OCI-LY7 (cell line): ENCODE results near the gene CTPS2. TPM values are rescaled to one million over a fixed set of nuclear protein-coding genes. Genes with fewer than 3 reads are reported as not detected.
"Not testable (repeated sequence)": the region's sequence is repeated elsewhere in the genome, so short reads cannot be mapped to it uniquely, and the experiment has no call there.

Experiments used
- BruUV-seq: library from RNA; stranded (reverse); fragments of 400-500 nt; replicated peaks from 2 replicates; lab custom pipeline; 2021; lab: Mats Ljungman, UMichigan
- CTCF ChIA-PET: fragments of 300-600 bp; sonication (Branson Sonifier 250); formaldehyde crosslinking; loops from one replicate; lab custom pipeline; 2022; ENCODE audit warnings: antibody characterized with exemption; ENCODE audit not compliant: unreplicated experiment; lab: Charles Lee
- POLR2A ChIA-PET: fragments of 300-600 bp; sonication (Branson Sonifier 250); formaldehyde crosslinking; loops from one replicate; lab custom pipeline; 2022; ENCODE audit warnings: antibody characterized with exemption; lab: Charles Lee
- DNase-seq: peaks from one replicate; pipeline ENCODE4 v3.0.0-alpha.2; 2015; ENCODE audit warnings: low spot score
- H2AFZ ChIP-seq: fragments of 200-600 bp; sonication (generic), shearing (Covaris generic); 2 replicates; pipeline ENCODE4 v1.6.1; 2014; ENCODE audit warnings: mild to moderate bottlenecking, antibody characterized with exemption, low read length, moderate library complexity
- H3K27ac ChIP-seq: fragments of 200-600 bp; sonication (generic); 2 replicates; pipeline ENCODE4 v1.5.1; 2014; ENCODE audit warnings: mixed run types, low read depth, mild to moderate bottlenecking, moderate library complexity, low read length, inconsistent platforms; ENCODE audit not compliant: poor library complexity, severe bottlenecking
- H3K36me3 ChIP-seq: fragments of 200-600 bp; sonication (generic); 2 replicates; pipeline ENCODE4 v1.6.1; 2014; ENCODE audit warnings: mild to moderate bottlenecking, antibody characterized with exemption, low read length, moderate library complexity, mixed read lengths; ENCODE audit not compliant: insufficient read depth
- H3K4me1 ChIP-seq: fragments of 200-600 bp; sonication (generic); 2 replicates; pipeline ENCODE4 v1.5.1; 2014; ENCODE audit warnings: mild to moderate bottlenecking, low read length; ENCODE audit not compliant: insufficient read depth, poor library complexity, severe bottlenecking
- H3K4me2 ChIP-seq: fragments of 200-600 bp; sonication (generic); 2 replicates; pipeline ENCODE4 v1.6.1; 2014; ENCODE audit warnings: mild to moderate bottlenecking, low read length
- H3K4me3 ChIP-seq: fragments of 200-600 bp; sonication (generic); 2 replicates; pipeline ENCODE4 v1.5.1; 2014; ENCODE audit warnings: mild to moderate bottlenecking, low read depth, low read length; ENCODE audit not compliant: poor library complexity, severe bottlenecking
- H3K79me2 ChIP-seq: fragments of 200-600 bp; sonication (generic); 2 replicates; pipeline ENCODE4 v1.6.1; 2016; ENCODE audit warnings: low read depth, mild to moderate bottlenecking, low read length, moderate library complexity, mixed read lengths; ENCODE audit not compliant: insufficient read depth
- H3K9me2 ChIP-seq: fragments of 200-600 bp; sonication (generic); 2 replicates; pipeline ENCODE4 v1.6.1; 2016; ENCODE audit warnings: mild to moderate bottlenecking, low read length, mixed read lengths; ENCODE audit not compliant: insufficient read depth
- H3K9me3 ChIP-seq: fragments of 200-600 bp; sonication (generic); 2 replicates; pipeline ENCODE4 v1.6.1; 2014; ENCODE audit warnings: mild to moderate bottlenecking, mixed run types, low read length, mixed read lengths
- H4K20me1 ChIP-seq: fragments of 200-600 bp; sonication (generic); 2 replicates; pipeline ENCODE4 v1.6.1; 2014; ENCODE audit warnings: mild to moderate bottlenecking, antibody characterized with exemption, low read length, moderate library complexity, mixed read lengths; ENCODE audit not compliant: insufficient read depth
- CTCF ChIP-seq: fragments of 200-600 bp; sonication (generic); conservative IDR thresholded peaks from 2 replicates; pipeline ENCODE4 v1.5.1; 2014; ENCODE audit warnings: mild to moderate bottlenecking, antibody characterized with exemption, low read length, moderate library complexity, mixed read lengths
- EZH2phosphoT487 ChIP-seq: fragments of 200-600 bp; sonication (generic); IDR thresholded peaks from 2 replicates; pipeline ENCODE4 v1.6.1; 2018; ENCODE audit warnings: low read depth, borderline replicate concordance, mild to moderate bottlenecking, mixed run types, antibody characterized with exemption, low read length, moderate library complexity, mixed read lengths
- intact Hi-C: fragments of 100-400 bp; cut with micrococcal nuclease; formaldehyde crosslinking; loops from one replicate; pipeline ENCODE4 v1.10.0; 2022; ENCODE audit not compliant: unreplicated experiment
- total RNA-seq, 2 experiments: library from RNA; depleted of rRNA in 1 of 2; stranded (reverse); fragments of >200 nt in 1 of 2; shearing (Covaris generic) in 1 of 2; gene quantifications; 2 replicates each; pipeline ENCODE4 v1.2.3, GENCODE V29; 2014 to 2022

CTPS2 gene
- total RNA-seq, 2 experiments from 2014 or later = 15.9 to 21.3 TPM

GRCh38 chrX:16633754-16634153, 78.7 kb downstream of the CTPS2 start:
- Histone ChIP-seq H2AFZ (no peak overlapping the region), H3K9me3 (no peaks in the 10 kb centered on the region), H3K4me2 (no peak overlapping the region), H3K79me2 (no peaks in the 10 kb centered on the region), H4K20me1 (no peaks in the 10 kb centered on the region), H3K4me1 (no peaks in the 10 kb centered on the region), H3K36me3 (0 out of 2 replicates have a peak, but pooled peaks cover 1% of the 10 kb centered on the region), H3K4me3 (no peak overlapping the region), H3K27ac (no peak overlapping the region), H3K9me2 (no peaks in the 10 kb centered on the region)
- no TSS peak for BruUV-seq
- intact Hi-C loops = no loop called here
- TF ChIP-seq CTCF (no peak), EZH2phosphoT487 (no peak)
- CTCF ChIA-PET = no interaction called here
- POLR2A ChIA-PET = no interaction called here
- no peak for DNase-seq

GRCh38 chrX:16629909-16630308, 82.6 kb downstream of the CTPS2 start:
- no peak for TF ChIP-seq EZH2phosphoT487
- no peak for TF ChIP-seq CTCF
- CTCF ChIA-PET = no interaction called here
- BruUV-seq = no TSS peak
- no peak overlapping the region for H3K4me2 ChIP-seq
- no peaks in the 10 kb centered on the region for H3K9me3 ChIP-seq
- H2AFZ ChIP-seq = no peak overlapping the region
- H3K9me2 ChIP-seq = no peaks in the 10 kb centered on the region
- H3K36me3 ChIP-seq = no peaks in the 10 kb centered on the region
- no peaks in the 10 kb centered on the region for H3K4me1 ChIP-seq
- H4K20me1 ChIP-seq = no peaks in the 10 kb centered on the region
- no peak overlapping the region for H3K27ac ChIP-seq
- no peak for DNase-seq
- no peak overlapping the region for H3K4me3 ChIP-seq
- POLR2A ChIA-PET = no interaction called here
- no peaks in the 10 kb centered on the region for H3K79me2 ChIP-seq
- intact Hi-C loops = no loop called here

GRCh38 chrX:16628946-16629595, 83.4 kb downstream of the CTPS2 start:
- BruUV-seq = no TSS peak
- CTCF ChIA-PET = no interaction called here

GRCh38 chrX:16628511-16628910, 84.0 kb downstream of the CTPS2 start:
- BruUV-seq, CTCF ChIA-PET: not testable (repeated sequence)

More at GRCh38 chrX:16628946-16629595, 83.4 kb downstream of the CTPS2 start:
- no peaks in the 10 kb centered on the region for H3K4me1 ChIP-seq
- TF ChIP-seq CTCF (no peak), EZH2phosphoT487 (no peak)
- intact Hi-C loops = no loop called here
- H3K9me3 ChIP-seq = no peaks in the 10 kb centered on the region
- no peak overlapping the region for H3K27ac ChIP-seq
- DNase-seq = no peak
- no peak overlapping the region for H2AFZ ChIP-seq
- no peak overlapping the region for H3K4me2 ChIP-seq
- no peaks in the 10 kb centered on the region for H3K79me2 ChIP-seq
- H3K4me3 ChIP-seq = no peak overlapping the region
- H3K36me3 ChIP-seq = no peaks in the 10 kb centered on the region
- POLR2A ChIA-PET = no interaction called here
- H4K20me1 ChIP-seq = no peaks in the 10 kb centered on the region
- H3K9me2 ChIP-seq = no peaks in the 10 kb centered on the region

More at GRCh38 chrX:16628511-16628910, 84.0 kb downstream of the CTPS2 start:
- POLR2A ChIA-PET, intact Hi-C loops, H3K4me3 ChIP-seq, H3K9me3 ChIP-seq, H3K36me3 ChIP-seq, DNase-seq, H4K20me1 ChIP-seq, H3K27ac ChIP-seq, H2AFZ ChIP-seq, H3K4me1 ChIP-seq, H3K79me2 ChIP-seq, H3K4me2 ChIP-seq, H3K9me2 ChIP-seq: not testable (repeated sequence)
